ENCODE measurements around the gene BAG5.

BAG5 gene

GRCh38 chr14:103520657-103521437 is 41.6 kb downstream of the BAG5 start:
- no peak for DNase-seq (ENCODE audit: low read depth)
- peak; percentile 48 for TF ChIP-seq CTCF (IDR thresholded peaks at IDR 0.05; ENCODE audit: low read depth, low read length, missing control alignments)
- H3K4me3 ChIP-seq (ENCODE audit: low read depth, low read length), result peak overlapping the region; percentile 38
- in situ Hi-C loops (cut with HindIII; ENCODE audit: low sequenced_read_pairs), result no loop called here

- TF ChIP-seq CTCF (IDR thresholded peaks at IDR 0.05; ENCODE audit: low read depth, low read length, missing control alignments), result no peak
- in situ Hi-C loops (cut with HindIII; ENCODE audit: low sequenced_read_pairs), result no loop called here
- no peak for DNase-seq (ENCODE audit: low read depth)
- no peak overlapping the region for H3K4me3 ChIP-seq (ENCODE audit: low read depth, low read length)
Observed at GRCh38 chr14:103520269-103520656, 42.2 kb downstream of the BAG5 start.

DNA sequence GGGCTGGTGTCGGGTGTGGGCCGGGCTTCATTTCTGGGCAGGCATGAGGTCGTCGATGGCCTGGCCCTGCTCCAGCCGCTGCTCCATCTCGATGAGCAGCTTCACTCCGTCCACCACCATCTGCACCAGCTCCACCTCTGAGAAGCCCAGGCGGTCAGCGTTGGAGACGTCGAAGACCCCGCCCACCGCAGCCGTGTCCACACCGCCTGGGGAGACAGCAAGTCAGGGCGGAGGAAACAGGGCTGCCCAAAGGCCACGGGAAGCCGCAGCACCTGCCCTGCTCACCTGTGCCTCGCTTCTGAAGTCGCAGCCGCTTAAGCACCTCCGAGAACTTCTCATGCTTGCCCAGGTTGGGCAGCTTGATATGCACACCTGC is 42.6 kb downstream of the BAG5 start:
- no peak for TF ChIP-seq CTCF (IDR thresholded peaks at IDR 0.05; ENCODE audit: low read depth, low read length, missing control alignments)
- H3K4me3 ChIP-seq (ENCODE audit: low read depth, low read length), result no peak overlapping the region
- DNase-seq (ENCODE audit: low read depth), result no peak
- in situ Hi-C loops (cut with HindIII; ENCODE audit: low sequenced_read_pairs), result no loop called here

DNA sequence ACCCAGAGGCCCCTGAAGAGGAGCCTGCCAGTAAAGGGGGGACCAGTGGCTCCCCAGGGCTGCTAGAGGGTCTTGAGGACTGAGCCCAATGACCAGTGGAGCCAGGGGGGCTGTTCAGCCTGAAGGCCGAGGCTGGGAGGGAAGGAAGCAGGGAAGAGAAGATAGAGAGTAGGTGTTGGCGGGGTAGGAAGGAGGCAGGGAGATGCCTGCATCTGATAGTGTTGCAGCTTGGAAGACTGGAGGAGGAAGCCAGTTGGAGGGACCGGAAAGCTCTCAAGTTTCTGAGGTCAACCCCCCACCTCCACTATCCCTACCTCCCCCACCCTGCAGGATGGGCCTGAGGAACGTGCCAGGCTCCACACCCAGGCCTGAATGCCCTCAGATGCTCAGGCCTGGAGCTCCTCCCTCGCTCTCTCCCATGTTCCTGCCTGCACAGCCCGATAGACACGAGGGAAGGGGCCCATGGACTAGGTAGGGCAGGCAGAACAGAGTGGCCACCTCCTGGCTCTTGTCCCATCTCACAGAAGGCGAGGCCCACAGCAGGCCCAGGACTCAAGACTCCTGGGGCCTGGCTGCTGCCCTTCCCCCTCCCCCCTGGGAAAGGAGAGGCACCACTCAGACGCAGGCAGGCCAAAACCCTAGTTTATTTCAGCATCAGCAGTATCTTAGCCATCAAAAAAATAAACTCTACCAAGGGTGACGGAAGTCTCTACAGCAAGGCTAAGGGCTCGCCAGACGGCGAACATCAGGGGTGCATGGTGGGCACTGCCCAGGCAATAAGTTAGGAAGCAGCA is 43.2 kb downstream of the BAG5 start:
- H3K4me3 ChIP-seq (ENCODE audit: low read depth, low read length), result no peak overlapping the region
- DNase-seq (ENCODE audit: low read depth), result no peak
- no peak for TF ChIP-seq CTCF (IDR thresholded peaks at IDR 0.05; ENCODE audit: low read depth, low read length, missing control alignments)
- in situ Hi-C loops (cut with HindIII; ENCODE audit: low sequenced_read_pairs), result no loop called here

DNA sequence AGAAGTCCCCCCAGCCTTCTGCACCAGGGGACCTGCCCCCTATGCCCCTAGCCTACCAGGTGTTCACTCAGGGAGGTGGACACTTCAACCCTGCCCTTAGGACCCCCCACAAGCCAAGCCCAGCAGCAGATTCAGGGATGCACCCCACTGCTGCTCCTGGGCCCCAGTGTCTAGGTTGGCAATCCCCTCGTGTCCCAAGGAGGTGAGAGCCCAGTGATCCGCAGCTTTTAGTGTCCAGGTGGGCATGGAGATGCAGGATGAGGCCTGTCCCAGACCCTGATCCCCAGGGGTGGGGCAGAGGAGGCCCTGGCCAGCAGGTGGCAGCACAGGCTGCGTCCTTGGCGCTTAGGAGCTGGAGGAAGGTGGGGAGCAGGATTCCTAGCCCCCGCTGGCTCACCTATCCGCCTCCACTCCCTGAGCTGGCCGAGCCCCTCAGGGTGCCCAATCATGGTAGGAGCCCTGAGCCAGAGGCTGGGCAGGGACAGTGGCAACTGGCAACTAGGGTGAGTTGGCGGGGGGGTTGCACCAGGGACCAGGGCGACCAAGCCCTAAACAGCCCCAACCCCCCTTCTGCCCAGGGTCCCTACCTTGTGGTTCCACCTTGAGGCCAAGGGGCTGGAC is 43.9 kb downstream of the BAG5 start:
- in situ Hi-C loops (cut with HindIII; ENCODE audit: low sequenced_read_pairs), result no loop called here
- DNase-seq (ENCODE audit: low read depth), result no peak
- peak; percentile 90 for TF ChIP-seq CTCF (IDR thresholded peaks at IDR 0.05; ENCODE audit: low read depth, low read length, missing control alignments)
- no peak overlapping the region for H3K4me3 ChIP-seq (ENCODE audit: low read depth, low read length)

- DNase-seq (ENCODE audit: low read depth), result no peak
- no peak for TF ChIP-seq CTCF (IDR thresholded peaks at IDR 0.05; ENCODE audit: low read depth, low read length, missing control alignments)
- in situ Hi-C loops (cut with HindIII; ENCODE audit: low sequenced_read_pairs), result no loop called here
- H3K4me3 ChIP-seq (ENCODE audit: low read depth, low read length), result no peak overlapping the region
Observed at GRCh38 chr14:103517721-103518421, 44.6 kb downstream of the BAG5 start.
